ENCODE measurements around the gene CATSPERB. TPM values are rescaled to one million over a fixed set of nuclear protein-coding genes. Genes with fewer than 3 reads are reported as not detected.

CATSPERB gene
- total and polyA plus RNA-seq, 2 of the 8 experiments (the other 6 are each of a cell fraction or from before 2014, with no cell fraction given) = 0.11 to 0.30 TPM

DNA sequence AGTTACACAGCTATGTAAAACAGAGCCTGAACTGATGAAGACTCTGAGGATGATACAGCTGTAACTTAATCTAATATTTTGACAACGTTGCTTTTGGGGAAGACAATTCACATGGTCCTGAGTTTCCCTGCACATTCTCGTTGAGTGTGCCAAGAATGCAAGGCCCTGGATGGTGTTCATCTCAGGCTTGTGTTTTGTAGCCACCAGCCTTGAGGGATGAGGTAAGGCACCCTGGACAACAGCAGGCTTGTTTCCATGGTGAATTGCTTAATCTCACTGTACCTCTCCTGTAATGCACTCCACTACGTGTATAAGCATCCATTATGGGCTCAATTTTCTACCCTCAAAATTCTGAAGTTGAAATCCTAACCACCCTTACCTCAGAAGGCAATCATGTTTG, 2.1 kb downstream of the CATSPERB start (continued):
- TF ChIP-seq JUND (IDR thresholded peaks at IDR 0.05; ENCODE audit: low read length) (no peak), POLR2AphosphoS5 (IDR thresholded peaks at IDR 0.05; ENCODE audit: low read depth, low read length) (no peak)

Measured in H1 (cell line).